ENCODE measurements around the gene CNDP2.

CNDP2 gene

DNA sequence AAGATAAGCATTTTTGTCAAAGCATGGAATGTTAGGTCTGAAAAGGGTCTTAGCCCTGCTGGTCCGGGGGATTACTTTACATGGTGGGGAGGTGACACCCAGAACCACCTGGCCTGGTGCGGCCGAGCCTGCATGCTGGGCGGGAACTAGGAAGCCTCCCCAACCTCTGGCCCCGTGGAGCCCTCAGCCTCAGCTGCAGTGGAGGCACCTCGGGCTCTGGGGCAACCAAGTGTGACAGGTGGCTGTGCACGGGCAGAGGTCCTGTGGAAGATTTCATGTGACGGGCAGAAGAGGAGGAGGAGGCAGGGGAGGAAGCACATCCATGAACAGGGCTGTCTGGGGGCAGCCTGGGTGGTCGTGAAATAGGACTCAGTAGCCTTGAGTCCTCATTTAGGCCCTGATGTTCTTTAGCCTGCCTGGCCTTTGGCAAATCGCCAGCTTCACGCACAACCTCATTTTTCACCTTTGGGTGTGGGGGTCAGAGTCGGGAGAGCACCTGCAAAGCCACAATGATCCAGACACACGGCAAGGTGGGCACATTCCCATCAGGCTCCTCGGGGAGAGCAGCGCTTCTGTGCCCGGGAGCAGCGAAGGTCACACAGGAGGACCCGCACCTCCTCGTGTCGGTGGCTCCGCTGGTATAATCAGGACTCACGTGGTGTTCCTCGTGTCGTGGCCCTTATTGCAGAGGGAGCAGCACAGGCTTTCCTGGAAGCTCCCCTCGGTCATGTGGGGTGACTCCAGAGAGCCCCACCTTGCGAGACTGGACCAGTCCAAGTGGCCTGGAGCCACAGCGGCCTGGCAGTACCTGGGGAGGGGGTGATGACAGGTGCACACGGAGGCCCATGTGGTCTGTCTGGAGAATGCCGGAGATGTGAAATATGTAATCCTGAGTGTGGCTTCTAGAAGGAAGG, 13.9 kb downstream of the CNDP2 start:
- no peak for TF ChIP-seq ESRRG (CRISPR knock-in tag; IDR thresholded peaks at IDR 0.05)
- TF ChIP-seq TCF4 (CRISPR knock-in tag; IDR thresholded peaks at IDR 0.05; ENCODE audit: borderline replicate concordance) = no peak
- no peak for TF ChIP-seq ISL1 (CRISPR knock-in tag; IDR thresholded peaks at IDR 0.05)
- no peak for TF ChIP-seq TOX (CRISPR knock-in tag; IDR thresholded peaks at IDR 0.05; ENCODE audit: borderline replicate concordance)
- TF ChIP-seq ZNF565 (CRISPR knock-in tag; conservative IDR thresholded peaks at IDR 0.05; ENCODE audit: low read depth) = no peak
- TF ChIP-seq, protein P1, sequence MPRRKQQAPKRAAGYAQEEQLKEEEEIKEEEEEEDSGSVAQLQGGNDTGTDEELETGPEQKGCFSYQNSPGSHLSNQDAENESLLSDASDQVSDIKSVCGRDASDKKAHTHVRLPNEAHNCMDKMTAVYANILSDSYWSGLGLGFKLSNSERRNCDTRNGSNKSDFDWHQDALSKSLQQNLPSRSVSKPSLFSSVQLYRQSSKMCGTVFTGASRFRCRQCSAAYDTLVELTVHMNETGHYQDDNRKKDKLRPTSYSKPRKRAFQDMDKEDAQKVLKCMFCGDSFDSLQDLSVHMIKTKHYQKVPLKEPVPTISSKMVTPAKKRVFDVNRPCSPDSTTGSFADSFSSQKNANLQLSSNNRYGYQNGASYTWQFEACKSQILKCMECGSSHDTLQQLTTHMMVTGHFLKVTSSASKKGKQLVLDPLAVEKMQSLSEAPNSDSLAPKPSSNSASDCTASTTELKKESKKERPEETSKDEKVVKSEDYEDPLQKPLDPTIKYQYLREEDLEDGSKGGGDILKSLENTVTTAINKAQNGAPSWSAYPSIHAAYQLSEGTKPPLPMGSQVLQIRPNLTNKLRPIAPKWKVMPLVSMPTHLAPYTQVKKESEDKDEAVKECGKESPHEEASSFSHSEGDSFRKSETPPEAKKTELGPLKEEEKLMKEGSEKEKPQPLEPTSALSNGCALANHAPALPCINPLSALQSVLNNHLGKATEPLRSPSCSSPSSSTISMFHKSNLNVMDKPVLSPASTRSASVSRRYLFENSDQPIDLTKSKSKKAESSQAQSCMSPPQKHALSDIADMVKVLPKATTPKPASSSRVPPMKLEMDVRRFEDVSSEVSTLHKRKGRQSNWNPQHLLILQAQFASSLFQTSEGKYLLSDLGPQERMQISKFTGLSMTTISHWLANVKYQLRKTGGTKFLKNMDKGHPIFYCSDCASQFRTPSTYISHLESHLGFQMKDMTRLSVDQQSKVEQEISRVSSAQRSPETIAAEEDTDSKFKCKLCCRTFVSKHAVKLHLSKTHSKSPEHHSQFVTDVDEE (CRISPR knock-in tag; IDR thresholded peaks at IDR 0.05) = no peak
- TF ChIP-seq ZFP30 (CRISPR knock-in tag; IDR thresholded peaks at IDR 0.05) = no peak
- TF ChIP-seq OSR1 (CRISPR knock-in tag; IDR thresholded peaks at IDR 0.05) = no peak
- no peak for TF ChIP-seq GLIS3 (CRISPR knock-in tag; IDR thresholded peaks at IDR 0.05)
- TF ChIP-seq ZFP3 (CRISPR knock-in tag; IDR thresholded peaks at IDR 0.05) = no peak
- TF ChIP-seq RARB (CRISPR knock-in tag; IDR thresholded peaks at IDR 0.05) = no peak
- no peak for ATAC-seq

DNA sequence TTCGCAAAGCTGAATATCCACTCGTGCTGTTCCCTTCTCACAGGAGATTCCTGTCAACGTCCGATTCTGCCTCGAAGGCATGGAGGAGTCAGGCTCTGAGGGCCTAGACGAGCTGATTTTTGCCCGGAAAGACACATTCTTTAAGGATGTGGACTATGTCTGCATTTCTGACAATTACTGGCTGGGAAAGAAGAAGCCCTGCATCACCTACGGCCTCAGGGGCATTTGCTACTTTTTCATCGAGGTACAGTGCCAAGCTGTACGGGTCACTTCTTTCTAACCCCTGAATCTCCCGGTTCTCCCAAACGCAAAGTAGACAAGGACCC, 14.6 kb downstream of the CNDP2 start:
- ATAC-seq = no peak
- TF ChIP-seq BACH2 (CRISPR knock-in tag; IDR thresholded peaks at IDR 0.05; ENCODE audit: borderline replicate concordance) = no peak
- TF ChIP-seq GLIS3 (CRISPR knock-in tag; IDR thresholded peaks at IDR 0.05) = no peak
- no peak for TF ChIP-seq SNAI2 (CRISPR knock-in tag; IDR thresholded peaks at IDR 0.05)
- TF ChIP-seq, protein P2, sequence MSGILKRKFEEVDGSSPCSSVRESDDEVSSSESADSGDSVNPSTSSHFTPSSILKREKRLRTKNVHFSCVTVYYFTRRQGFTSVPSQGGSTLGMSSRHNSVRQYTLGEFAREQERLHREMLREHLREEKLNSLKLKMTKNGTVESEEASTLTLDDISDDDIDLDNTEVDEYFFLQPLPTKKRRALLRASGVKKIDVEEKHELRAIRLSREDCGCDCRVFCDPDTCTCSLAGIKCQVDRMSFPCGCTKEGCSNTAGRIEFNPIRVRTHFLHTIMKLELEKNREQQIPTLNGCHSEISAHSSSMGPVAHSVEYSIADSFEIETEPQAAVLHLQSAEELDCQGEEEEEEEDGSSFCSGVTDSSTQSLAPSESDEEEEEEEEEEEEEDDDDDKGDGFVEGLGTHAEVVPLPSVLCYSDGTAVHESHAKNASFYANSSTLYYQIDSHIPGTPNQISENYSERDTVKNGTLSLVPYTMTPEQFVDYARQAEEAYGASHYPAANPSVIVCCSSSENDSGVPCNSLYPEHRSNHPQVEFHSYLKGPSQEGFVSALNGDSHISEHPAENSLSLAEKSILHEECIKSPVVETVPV (CRISPR knock-in tag; IDR thresholded peaks at IDR 0.05) = no peak
- no peak for TF ChIP-seq OSR1 (CRISPR knock-in tag; IDR thresholded peaks at IDR 0.05)
- TF ChIP-seq, protein P3, sequence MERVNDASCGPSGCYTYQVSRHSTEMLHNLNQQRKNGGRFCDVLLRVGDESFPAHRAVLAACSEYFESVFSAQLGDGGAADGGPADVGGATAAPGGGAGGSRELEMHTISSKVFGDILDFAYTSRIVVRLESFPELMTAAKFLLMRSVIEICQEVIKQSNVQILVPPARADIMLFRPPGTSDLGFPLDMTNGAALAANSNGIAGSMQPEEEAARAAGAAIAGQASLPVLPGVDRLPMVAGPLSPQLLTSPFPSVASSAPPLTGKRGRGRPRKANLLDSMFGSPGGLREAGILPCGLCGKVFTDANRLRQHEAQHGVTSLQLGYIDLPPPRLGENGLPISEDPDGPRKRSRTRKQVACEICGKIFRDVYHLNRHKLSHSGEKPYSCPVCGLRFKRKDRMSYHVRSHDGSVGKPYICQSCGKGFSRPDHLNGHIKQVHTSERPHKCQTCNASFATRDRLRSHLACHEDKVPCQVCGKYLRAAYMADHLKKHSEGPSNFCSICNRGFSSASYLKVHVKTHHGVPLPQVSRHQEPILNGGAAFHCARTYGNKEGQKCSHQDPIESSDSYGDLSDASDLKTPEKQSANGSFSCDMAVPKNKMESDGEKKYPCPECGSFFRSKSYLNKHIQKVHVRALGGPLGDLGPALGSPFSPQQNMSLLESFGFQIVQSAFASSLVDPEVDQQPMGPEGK (CRISPR knock-in tag; IDR thresholded peaks at IDR 0.05; ENCODE audit: borderline replicate concordance) = no peak
- no peak for TF ChIP-seq ZFP30 (CRISPR knock-in tag; IDR thresholded peaks at IDR 0.05)
- no peak for TF ChIP-seq ZNF565 (CRISPR knock-in tag; conservative IDR thresholded peaks at IDR 0.05; ENCODE audit: low read depth)

DNA sequence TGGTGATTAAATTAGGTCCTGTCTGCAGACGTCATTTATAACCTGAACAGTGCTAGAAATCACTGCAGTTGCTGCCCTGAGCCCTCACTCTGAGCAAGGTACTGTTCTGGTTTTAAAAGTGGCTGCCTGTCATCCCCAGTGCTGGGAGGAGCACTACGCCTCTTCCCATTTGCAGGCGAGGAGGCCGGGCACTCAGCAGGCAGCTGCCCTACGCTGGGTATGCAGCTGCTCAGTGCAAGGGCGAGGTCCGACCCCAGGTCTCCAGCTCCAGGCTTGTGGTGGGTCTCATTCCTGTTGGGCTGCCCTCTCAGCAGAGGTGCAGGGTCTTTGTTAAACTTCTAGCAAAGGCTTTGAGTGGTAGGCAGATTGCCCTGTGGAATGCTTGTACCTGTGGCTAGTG, 15.7 kb downstream of the CNDP2 start:
- TF ChIP-seq PPARA (CRISPR knock-in tag; IDR thresholded peaks at IDR 0.05; ENCODE audit: borderline replicate concordance) (no peak), TOX (CRISPR knock-in tag; IDR thresholded peaks at IDR 0.05; ENCODE audit: borderline replicate concordance) (no peak), ZC3H10 (CRISPR knock-in tag; IDR thresholded peaks at IDR 0.05) (no peak), ZNF70 (CRISPR knock-in tag; IDR thresholded peaks at IDR 0.05) (no peak), SNAI2 (CRISPR knock-in tag; IDR thresholded peaks at IDR 0.05) (no peak), CSDC2 (CRISPR knock-in tag; IDR thresholded peaks at IDR 0.05) (no peak), ZFP3 (CRISPR knock-in tag; IDR thresholded peaks at IDR 0.05) (no peak), ARNTL (CRISPR knock-in tag; IDR thresholded peaks at IDR 0.05; ENCODE audit: borderline replicate concordance, low read depth) (no peak), GLIS3 (CRISPR knock-in tag; IDR thresholded peaks at IDR 0.05) (no peak)
- TF ChIP-seq, protein P2 (CRISPR knock-in tag; IDR thresholded peaks at IDR 0.05) = no peak
- TF ChIP-seq, protein P1 (CRISPR knock-in tag; IDR thresholded peaks at IDR 0.05) = no peak
- TF ChIP-seq, protein P4, sequence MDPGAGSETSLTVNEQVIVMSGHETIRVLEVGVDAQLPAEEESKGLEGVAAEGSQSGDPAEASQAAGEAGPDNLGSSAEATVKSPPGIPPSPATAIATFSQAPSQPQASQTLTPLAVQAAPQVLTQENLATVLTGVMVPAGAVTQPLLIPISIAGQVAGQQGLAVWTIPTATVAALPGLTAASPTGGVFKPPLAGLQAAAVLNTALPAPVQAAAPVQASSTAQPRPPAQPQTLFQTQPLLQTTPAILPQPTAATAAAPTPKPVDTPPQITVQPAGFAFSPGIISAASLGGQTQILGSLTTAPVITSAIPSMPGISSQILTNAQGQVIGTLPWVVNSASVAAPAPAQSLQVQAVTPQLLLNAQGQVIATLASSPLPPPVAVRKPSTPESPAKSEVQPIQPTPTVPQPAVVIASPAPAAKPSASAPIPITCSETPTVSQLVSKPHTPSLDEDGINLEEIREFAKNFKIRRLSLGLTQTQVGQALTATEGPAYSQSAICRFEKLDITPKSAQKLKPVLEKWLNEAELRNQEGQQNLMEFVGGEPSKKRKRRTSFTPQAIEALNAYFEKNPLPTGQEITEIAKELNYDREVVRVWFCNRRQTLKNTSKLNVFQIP (CRISPR knock-in tag; IDR thresholded peaks at IDR 0.05; ENCODE audit: borderline replicate concordance, low read depth) = no peak
- TF ChIP-seq, protein P5, sequence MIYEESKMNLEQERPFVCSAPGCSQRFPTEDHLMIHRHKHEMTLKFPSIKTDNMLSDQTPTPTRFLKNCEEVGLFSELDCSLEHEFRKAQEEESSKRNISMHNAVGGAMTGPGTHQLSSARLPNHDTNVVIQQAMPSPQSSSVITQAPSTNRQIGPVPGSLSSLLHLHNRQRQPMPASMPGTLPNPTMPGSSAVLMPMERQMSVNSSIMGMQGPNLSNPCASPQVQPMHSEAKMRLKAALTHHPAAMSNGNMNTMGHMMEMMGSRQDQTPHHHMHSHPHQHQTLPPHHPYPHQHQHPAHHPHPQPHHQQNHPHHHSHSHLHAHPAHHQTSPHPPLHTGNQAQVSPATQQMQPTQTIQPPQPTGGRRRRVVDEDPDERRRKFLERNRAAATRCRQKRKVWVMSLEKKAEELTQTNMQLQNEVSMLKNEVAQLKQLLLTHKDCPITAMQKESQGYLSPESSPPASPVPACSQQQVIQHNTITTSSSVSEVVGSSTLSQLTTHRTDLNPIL (CRISPR knock-in tag; IDR thresholded peaks at IDR 0.05; ENCODE audit: low read depth) = no peak
- ATAC-seq = no peak

All from SK-N-SH treated with all-trans-retinoic acid at 6 μM for 48 hours (cell line).